Measurements from ENCODE around the gene SLC12A1.
"Not testable (repeated sequence)": the region's sequence is repeated elsewhere in the genome, so short reads cannot be mapped to it uniquely, and the experiment has no call there.

SLC12A1 gene

DNA sequence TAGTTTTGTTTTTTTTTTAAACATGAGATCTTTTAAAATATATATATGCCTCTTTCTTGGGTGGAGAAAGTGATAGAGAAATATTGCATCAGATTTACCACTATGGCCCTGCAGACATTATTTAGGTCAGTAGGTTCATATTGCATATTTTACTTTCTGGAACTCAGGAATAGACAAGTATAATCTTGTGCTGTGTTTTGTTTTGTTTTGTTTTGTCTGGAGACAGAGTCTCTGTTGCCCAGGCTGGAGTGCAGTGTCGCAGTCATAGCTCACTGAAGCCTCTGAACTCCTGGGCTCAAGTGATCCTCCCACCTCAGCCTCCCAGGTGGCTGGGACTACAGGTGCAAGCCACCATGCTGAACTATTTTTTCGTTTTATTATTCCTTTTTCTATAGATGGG, 103.6 kb downstream of the SLC12A1 start:
- no peak for DNase-seq (ENCODE audit: low read depth in 2 of 2)

DNA sequence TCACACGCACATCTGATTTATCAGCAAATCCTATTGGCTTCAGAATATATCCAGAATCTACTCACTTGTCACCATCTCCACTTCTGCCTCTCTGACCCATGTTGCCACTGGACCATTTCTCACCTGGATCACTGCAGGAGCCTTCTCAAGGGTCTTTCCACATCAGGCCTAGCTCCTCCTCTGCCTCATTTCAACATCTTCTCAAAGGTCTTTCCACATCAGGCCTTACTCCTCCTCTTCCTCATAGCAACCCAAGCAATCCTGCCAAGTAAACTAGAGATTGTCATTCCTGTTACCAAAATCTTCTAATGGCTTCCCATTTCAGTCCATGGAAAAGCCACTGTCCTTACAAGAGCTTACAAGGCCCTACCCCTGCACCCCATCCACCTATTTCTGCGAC, 107.1 kb downstream of the SLC12A1 start:
- DNase-seq (ENCODE audit: low read depth in 2 of 2): no peak

- no peak for DNase-seq (ENCODE audit: low read depth in 2 of 2)
These were observed 108.9 kb downstream of the SLC12A1 start for GRCh38 chr15:48315041-48315440.

GRCh38 chr15:48317221-48317620, 111.1 kb downstream of the SLC12A1 start:
- DNase-seq (ENCODE audit: low read depth in 2 of 2): no peak

DNA sequence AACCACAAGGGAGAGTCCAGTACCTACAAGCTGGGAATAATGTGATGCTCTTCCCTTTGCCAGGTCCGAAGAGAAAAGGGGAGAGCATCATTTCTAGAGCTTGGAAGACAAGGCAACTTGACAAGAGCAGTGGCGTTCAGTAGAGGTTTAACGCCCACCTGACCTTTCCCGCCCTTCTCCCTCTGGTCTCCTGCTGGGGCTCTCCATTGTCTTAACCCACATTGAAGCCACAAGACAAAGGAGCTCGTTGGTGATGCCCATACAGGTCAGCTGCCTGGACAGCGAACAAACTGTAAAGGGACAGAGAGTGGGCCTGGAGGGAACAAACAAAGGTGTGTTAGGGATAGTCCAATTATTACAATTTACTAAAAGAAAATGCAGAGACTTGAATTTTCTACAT, 112.0 kb downstream of the SLC12A1 start:
- no peak for DNase-seq (ENCODE audit: low read depth in 2 of 2)

- DNase-seq (ENCODE audit: low read depth in 2 of 2): no peak
These were observed 117.2 kb downstream of the SLC12A1 start for GRCh38 chr15:48323294-48323693.

DNA sequence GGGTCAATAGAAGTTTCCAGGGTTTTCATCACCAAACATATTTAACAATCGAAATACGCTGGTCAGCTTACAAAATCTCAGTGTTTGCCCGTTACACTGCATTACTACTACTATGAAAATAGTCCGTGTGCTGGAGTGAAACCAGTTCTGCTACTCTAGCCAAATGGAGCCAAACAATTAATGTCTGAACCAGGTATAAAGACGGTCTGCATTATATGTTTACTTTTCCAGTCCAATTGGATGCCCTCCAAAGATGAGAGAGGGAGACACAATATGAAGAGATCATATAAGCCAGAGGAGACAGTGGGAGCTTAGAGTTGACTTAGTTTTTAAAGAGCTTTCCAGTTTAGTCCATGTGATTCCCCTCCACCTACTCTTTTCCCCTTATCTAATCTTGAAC, 118.8 kb downstream of the SLC12A1 start:
- DNase-seq (ENCODE audit: low read depth in 2 of 2): no peak

DNA sequence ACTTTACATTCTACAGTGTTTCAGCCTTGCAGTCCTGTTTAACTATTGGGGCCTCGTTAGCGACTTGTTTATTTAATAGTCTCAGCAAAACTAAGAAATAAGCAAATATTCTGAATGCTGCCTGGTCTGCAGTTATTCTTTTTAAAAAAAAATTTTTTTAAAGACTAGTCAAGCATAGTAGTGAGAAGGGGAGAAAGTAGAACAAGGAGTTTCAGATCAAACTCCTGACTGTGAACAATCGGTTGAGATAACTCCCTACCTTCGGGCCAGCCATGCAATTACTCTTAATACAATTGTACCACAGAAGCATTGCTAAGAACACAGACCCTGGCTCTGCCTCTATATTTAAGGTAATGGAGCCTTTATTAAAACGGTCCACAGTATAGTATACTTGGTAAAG, 119.3 kb downstream of the SLC12A1 start:
- DNase-seq (ENCODE audit: low read depth in 2 of 2): no peak

- DNase-seq (ENCODE audit: low read depth in 2 of 2): not testable (repeated sequence)
These were observed 120.1 kb downstream of the SLC12A1 start for GRCh38 chr15:48326180-48326579.

- no peak for DNase-seq (ENCODE audit: low read depth in 2 of 2)
These were observed 124.1 kb downstream of the SLC12A1 start for GRCh38 chr15:48330105-48330785.

GRCh38 chr15:48330855-48331795, 125.0 kb downstream of the SLC12A1 start, which contains the start of gene DUT:
Gene DUT, plus strand, starts transcription at chr15:48331429. Its CDS starts 87 bp downstream, at chr15:48331516.
- DNase-seq (ENCODE audit: low read depth in 2 of 2): peak; percentile 42 to 45

DNA sequence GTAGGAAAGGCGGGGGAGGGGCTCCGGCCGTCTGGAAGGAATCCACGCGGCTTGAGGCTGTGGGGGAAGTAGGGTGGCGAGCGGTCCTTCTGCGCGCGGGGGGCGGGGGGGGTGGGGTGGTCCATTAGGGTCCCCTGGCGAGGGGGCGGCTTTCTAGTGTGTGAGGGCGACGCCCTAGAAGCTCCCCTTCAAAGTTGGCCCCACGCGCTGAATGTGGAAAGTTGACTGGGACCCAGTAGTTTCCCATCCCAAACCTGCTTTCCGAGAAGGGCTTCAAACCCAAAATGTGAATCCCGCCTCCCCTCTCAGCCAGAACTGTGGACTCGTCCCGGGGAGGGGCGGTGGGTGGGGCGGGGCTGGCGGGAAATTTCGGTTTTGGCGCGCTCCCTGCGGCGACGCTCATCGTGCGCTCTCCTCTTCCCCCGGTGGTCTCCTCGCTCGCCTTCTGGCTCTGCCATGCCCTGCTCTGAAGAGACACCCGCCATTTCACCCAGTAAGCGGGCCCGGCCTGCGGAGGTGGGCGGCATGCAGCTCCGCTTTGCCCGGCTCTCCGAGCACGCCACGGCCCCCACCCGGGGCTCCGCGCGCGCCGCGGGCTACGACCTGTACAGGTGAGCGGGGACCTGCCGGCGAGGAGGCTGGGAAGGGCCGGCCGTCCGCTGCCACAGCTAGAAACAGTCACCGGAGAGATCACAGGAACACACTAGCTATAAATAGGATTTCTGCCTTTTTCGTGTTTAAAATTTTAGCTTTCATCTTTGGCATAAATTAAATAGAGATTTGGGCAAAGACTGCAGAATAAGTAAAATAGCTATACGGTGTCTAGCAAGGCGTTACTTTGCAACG, 125.9 kb downstream of the SLC12A1 start:
- peak; percentile 39 to 42 for DNase-seq (ENCODE audit: low read depth in 2 of 2)

DNA sequence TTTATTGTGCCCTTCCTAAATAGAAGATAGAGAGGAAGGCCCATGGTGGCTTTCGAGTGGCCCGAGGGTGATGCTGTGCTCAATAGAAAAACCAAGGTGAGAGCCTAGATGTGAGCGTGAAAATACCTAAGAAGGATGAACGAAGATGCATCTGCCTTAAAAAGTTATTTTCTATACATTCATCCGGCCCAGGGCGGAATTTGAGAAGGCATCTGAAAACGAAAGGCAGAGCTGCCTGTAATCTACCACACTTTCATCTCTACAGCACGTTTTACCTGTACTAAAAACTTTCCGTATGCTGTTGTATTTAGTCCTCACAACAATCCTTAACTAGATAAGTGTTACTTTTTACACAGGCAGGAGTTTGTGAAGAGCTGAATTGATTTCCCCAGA, 126.5 kb downstream of the SLC12A1 start:
- no peak for DNase-seq (ENCODE audit: low read depth in 2 of 2)

DNA sequence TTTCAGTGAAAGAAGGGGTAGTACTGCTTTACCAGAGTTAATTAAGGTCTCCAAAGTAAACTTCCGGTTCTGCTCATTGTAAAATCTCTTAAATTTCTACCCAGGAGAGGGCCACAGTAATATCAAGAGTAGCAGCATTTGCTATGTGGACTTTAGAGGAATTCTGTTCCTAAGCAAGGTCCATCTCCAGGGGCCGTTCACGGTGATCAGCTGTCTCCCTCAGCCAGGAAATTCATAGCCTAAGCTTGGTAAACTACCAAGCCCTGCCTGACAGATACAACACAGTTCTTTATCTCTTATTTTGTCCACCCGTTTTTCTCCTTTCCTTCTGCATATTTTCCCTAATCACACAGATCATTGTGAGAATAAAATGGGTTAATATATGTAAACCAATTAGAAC, 127.4 kb downstream of the SLC12A1 start:
- no peak for DNase-seq (ENCODE audit: low read depth in 2 of 2)

- DNase-seq (ENCODE audit: low read depth in 2 of 2): no peak
These were observed 128.2 kb downstream of the SLC12A1 start for GRCh38 chr15:48334260-48334659.

DNA sequence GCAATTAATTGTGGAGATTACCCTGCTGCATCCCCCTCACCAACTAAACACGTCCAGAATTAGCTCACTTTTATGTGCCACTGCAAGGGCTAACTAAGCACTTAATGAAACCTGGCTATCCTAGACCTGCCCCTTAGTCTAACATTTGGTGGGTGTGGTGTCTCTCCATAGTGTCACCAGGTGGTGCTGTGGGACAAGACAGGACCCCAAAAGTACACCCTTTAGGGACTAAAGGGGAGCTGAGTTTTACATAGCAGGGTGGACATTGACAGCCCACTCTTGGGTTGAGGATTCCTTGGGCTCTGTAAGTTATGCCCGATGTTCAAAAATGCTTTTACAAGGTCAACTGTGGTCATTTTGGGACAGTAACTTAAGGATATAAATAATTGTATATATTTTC, 130.8 kb downstream of the SLC12A1 start:
- DNase-seq (ENCODE audit: low read depth in 2 of 2): no peak

GRCh38 chr15:48337607-48338006, 131.5 kb downstream of the SLC12A1 start:
- DNase-seq (ENCODE audit: low read depth in 2 of 2): no peak

- DNase-seq (ENCODE audit: low read depth in 2 of 2): no peak
These were observed 134.0 kb downstream of the SLC12A1 start for GRCh38 chr15:48340111-48340510.

DNA sequence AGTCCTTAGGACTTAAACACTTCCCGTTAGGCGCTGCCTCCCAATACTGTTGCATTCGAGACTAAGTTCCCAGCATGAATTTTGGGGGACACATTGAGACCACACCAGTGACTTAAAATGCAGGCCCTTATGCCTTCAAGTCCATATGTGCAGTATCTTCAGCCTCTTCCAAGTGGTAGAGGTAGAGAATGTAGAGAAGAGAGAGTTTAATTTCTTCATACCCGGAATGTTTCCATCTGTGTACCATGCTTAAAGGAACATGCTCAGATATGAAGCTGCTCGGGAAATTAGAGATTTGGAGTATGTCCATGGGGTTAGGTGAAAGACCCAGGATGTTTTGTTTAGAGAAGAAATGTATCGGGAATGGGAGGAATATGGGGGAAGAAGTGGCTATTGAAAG, 137.8 kb downstream of the SLC12A1 start:
- DNase-seq (ENCODE audit: low read depth in 2 of 2): no peak

- no peak for DNase-seq (ENCODE audit: low read depth in 2 of 2)
These were observed 139.4 kb downstream of the SLC12A1 start for GRCh38 chr15:48345516-48345915.

- peak; percentile 35 to 40 for DNase-seq (ENCODE audit: low read depth in 2 of 2)
These were observed 146.5 kb downstream of the SLC12A1 start for GRCh38 chr15:48352474-48353072.
